NCI-H460 (cell line): ENCODE measurements around the gene VRK1. TPM values are rescaled to one million over a fixed set of nuclear protein-coding genes. Genes with fewer than 3 reads are reported as not detected.
"Not testable (repeated sequence)": the region's sequence is repeated elsewhere in the genome, so short reads cannot be mapped to it uniquely, and the experiment has no call there.

Source experiments
- DNase-seq: peaks from one replicate; pipeline ENCODE4 v3.0.0-alpha.2; 2016; ENCODE audit warnings: low read depth; ENCODE audit errors: extremely low read depth
- total RNA-seq: library from RNA; depleted of rRNA; stranded (reverse); fragments of >200 nt; shearing (Covaris generic); gene quantifications from 2 replicates; pipeline ENCODE4 v1.2.3, GENCODE V29; 2014

VRK1 gene
- total RNA-seq, 1 experiment from 2014 or later, result 37.1 TPM

DNA sequence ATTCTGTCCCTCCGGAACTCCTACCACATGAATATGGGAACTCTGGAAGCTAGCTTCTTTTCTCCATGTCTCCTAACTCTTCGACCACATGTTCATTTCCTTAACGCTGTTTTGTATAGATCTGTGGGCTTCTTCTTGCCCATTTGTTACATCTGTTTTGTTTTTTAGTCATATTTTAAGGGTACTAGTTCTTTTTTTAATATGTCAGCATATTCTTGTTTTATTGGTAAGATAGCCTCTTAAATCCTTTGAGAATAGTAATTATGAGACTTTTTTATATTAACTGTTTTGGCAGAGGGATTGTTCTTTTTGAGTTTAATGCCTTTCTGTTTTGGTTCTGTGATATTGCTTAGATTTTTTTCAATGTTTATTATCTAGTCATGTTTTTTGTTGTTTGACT lies 70.5 kb downstream of the VRK1 start:
- no peak for DNase-seq

- no peak for DNase-seq
Observed at GRCh38 chr14:96874127-96874526, 76.9 kb downstream of the VRK1 start.

DNA sequence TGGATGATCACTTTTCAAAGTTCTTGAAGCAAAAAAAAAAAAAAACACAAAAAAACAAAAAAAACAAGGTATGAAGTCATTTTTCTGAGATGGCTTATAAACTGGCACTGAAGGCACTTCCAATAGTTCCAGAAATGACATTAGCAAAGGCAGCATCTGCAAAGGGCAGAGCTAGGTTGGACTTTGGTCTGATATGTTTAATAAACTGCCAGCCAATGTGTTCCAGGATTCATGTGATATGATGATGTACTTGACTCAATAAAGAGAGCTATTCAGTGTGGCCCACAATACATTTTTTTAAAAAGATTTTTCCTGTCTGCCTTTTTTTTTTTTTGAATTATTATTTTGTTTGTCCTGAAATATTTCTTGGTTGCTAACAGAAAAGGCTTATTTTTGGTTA lies 79.6 kb downstream of the VRK1 start:
- DNase-seq, result no peak

DNA sequence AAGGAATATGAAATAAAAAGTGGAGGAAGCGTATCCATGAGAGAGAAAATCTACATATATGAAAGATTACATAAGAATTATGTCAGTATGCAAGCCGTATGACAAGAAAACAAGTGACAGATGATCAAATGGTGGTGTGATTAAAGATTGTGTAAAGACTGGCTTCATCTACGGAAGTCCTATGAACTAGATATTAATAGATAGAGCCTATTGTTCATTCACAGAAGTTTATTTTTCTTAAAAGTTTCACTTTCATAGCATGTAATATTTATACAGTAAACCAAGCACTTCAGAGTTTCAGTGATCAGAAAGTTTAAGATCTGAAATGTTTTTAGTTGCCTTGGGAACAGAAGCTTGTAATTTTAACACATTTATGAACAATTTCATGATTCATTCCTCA lies 84.5 kb downstream of the VRK1 start:
- DNase-seq, result no peak

- not testable (repeated sequence) for DNase-seq
Observed at GRCh38 chr14:96883974-96884373, 86.8 kb downstream of the VRK1 start.

DNA sequence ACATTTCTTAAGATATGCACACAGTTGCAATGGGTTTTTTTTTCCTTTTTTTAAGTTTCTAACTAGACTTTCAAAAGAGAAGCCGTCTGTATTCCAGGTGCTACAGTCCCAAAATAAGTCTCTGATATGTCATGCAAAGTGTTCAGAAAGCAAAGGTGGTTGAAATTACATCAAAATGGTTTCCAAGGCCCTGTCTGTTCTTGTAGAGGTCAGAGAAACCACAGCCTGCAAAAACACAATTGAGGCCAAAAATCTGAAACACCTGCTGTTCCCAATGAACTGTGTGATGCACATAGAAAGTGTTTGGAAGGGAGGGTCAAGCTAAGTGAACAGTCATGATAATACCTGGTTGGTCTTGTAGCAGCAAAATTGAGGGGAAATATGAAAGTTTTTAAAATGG lies 91.0 kb downstream of the VRK1 start:
- no peak for DNase-seq

DNA sequence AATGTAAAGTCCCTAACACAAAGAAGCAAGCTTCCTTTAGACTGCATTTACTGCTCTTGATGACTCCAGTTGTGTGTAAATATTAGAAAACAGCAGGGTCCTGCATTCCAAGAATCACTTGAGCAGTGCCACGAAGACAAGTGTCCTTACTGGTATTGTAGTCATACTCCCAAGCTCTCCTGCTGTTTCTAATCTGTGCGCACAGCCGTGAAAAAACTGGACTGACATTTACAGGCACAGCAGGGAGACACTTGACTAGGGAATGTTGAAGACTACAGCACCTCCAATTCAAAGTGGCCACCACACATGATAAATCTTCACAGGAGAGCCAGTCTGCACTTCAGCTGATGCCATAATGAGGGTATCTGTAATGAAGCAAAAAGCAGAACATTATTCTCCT lies 91.4 kb downstream of the VRK1 start:
- no peak for DNase-seq

GRCh38 chr14:96889091-96889490 lies 91.9 kb downstream of the VRK1 start:
- DNase-seq, result no peak

DNA sequence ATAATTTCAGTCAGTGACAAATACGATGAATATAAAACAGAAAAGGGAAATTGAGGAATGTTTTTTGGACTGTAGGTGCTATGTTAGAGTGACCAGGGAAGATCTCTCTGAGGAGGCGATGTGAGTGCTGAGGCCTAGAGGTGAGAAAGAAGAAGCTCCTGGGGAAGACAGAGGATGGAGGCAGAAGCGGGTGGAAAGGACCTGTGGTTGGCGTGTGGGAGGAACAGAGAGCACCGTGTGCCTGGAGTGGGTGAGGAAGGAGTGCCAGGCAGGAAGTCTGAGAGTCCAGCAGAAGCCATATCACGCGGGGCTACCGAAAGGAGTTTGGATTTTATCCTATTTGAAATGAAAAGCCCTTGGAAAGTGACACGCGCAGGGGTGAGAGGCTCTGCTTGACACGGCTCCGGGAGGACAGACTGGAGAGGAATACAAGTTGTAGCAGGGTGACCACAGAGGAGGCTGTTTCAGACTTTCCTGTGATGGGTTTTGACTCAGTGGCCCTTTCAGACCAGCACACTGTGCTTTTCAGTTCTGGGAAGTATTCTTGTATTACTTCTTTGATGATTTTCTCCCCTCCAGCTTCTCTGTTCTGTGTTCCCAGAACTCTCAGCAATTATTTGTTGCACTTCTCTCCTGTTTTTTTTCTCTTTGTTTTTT lies 96.9 kb downstream of the VRK1 start:
- no peak for DNase-seq

DNA sequence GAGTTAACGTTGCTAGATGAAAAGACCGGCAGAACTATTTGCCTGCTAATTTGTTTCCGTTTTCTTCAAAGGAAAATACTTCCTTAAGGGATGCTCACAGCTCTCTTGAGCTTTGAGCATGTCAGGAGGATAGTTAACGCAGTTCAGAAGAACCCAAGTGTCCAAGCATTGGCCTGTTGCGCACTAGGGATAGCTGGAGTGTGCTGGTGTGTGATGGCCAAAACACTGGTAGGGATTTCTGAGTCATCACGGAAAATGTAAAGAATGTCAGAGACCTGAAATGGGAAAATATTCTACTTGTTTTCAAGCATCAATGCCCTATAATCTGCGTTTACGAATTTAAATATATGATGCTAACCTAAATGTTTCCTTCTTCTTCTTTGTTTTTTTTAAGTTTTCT lies 97.8 kb downstream of the VRK1 start:
- DNase-seq, result no peak

DNA sequence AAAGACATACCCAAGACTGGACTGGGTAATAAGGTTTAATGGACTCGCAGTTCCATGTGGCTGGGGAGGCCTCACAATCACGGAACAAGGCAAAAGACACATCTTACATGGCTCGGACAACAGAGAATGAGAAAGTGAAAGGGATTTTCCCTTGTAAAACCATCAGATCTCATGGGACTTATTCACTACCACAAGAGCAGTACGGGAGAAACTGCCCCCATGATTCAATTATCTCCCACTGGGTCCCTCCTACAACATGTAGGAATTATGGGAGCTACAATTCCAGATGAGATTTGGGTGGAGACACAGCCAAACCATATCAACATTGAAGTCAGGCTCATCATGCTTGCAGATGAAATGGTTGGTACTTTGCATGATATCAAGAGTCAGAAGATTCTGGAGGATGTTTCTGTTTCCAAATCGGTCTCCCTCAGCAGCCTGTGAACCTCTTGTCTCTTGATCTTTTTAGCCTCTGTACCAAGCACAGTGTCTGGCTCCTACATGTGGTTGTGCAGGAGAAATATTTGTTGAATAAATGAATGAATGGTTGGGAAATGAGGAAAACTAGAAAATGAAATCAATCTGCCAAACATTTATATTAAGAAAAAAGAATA lies 98.6 kb downstream of the VRK1 start:
- DNase-seq, result no peak

GRCh38 chr14:96897184-96897583 lies 100.0 kb downstream of the VRK1 start:
- DNase-seq, result no peak

DNA sequence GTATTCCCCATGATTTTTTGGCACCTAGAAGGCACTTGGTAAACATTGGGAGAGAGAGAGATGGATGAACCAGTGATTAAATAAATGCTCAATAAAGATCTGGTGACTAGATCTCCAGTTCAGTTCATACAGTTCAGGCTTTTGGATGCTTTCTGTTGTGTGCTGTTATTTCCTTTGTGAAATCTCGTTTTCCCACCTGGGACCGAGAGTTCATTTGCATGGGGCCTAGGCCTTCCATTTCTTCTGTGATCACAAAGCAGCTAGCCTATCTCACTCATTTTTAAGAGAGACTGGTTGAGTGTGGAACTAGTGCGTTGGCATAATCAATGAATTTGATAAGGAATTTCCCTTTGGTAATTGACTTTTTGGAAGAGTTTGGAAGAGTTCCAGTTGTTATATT lies 104.0 kb downstream of the VRK1 start:
- DNase-seq, result no peak

- DNase-seq, result no peak
Observed at GRCh38 chr14:96902004-96902403, 104.8 kb downstream of the VRK1 start.

- DNase-seq, result no peak
Observed at GRCh38 chr14:96903444-96904023, 106.4 kb downstream of the VRK1 start.

DNA sequence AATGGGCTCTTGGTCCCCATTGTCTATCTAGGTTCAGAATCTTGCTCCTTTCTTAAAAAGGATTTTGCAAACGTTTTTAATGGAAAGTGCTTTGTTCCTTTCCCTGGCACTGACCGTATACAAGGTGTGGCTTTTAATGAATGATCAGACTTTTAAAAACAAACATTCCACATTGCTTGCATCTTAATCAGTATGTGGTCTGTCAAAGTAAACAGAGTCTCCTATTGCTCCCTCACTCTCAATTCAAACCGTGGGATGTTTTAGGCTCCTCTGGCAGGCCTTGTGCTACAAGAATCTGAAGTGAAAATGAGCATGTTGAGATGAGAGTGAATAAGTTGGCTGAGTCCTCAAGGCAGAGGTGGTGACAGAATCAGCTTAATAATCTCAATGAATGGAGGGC lies 107.0 kb downstream of the VRK1 start:
- DNase-seq, result no peak

GRCh38 chr14:96905065-96905464 lies 107.9 kb downstream of the VRK1 start:
- DNase-seq, result no peak

GRCh38 chr14:96905825-96906224 lies 108.6 kb downstream of the VRK1 start:
- no peak for DNase-seq

DNA sequence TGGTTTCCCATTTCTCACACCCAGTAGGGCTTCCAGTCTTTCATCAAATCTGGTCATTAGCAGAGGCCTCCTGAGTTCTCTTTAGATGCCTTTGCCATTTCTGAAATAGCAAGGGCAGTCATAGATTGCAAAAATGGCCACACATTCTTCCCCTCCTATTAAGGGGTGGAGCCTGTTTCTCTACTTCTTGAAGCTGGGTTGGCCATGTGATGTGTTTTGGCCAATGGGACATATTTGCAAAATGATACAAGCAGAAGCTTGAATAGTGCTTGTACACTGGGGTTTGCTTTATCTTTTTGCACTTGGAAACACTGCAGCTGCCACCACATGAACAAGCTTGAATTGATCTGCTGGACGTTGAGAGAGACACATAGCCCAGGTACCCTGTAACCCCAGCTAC lies 109.3 kb downstream of the VRK1 start:
- no peak for DNase-seq

DNA sequence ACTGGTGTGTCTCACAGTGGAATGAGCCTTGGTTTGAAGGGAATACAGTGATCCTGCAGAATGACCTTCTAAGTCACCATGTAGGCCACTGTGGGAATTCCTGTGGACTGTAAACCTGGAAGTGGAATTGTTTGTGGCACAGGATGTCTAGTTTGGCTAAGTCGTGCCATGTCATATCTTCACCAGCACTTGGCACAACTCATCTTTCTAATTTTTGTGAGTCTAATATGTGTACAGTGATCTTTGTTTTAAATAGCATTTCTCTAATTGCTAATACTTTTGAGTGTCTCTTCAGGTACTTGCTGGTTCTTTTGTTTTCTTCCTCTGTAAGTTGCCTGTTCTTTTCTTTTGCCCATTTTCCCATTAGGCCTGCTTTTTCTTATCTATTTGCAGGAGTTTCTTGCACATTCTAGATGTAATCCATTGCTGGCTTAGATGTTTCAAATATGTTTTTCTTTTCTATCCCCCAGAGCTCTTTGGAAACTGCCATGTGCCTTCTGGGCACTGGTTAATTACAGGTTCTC lies 112.7 kb downstream of the VRK1 start:
- no peak for DNase-seq

GRCh38 chr14:96911499-96912149 lies 114.4 kb downstream of the VRK1 start:
- DNase-seq, result no peak
